BJ (cell line): ENCODE results near the gene ARL17A. TPM values are rescaled to one million over a fixed set of nuclear protein-coding genes. Genes with fewer than 3 reads are reported as not detected.
"Not testable (repeated sequence)": the region's sequence is repeated elsewhere in the genome, so short reads cannot be mapped to it uniquely, and the experiment has no call there.

ENCODE experiments used
- CTCF ChIA-PET: fragments of 350-600 bp; formaldehyde crosslinking; extraction: SDS; loops from one replicate; lab custom pipeline; 2021; ENCODE audit warnings: antibody characterized with exemption, inconsistent platforms; lab: Yijun Ruan, JAX
- POLR2A ChIA-PET: fragments of 300-600 bp; sonication (Branson Sonifier 250); formaldehyde crosslinking; extraction: SDS; loops from one replicate; lab custom pipeline; 2021; ENCODE audit warnings: antibody characterized with exemption; lab: Charles Lee
- DNase-seq: peaks from one replicate; pipeline ENCODE4 v3.0.0-alpha.2; 2011; ENCODE audit warnings: low read depth
- H3K27me3 ChIP-seq: 2 replicates; pipeline ENCODE4 v1.6.0; 2011; ENCODE audit warnings: low read length; ENCODE audit not compliant: control insufficient read depth, insufficient read depth
- H3K36me3 ChIP-seq: 2 replicates; pipeline ENCODE4 v1.5.1; 2011; ENCODE audit warnings: low read length; ENCODE audit not compliant: control insufficient read depth, insufficient read depth
- H3K4me3 ChIP-seq: 2 replicates; pipeline ENCODE4 v1.5.1; 2011; ENCODE audit warnings: low read depth, mild to moderate bottlenecking, control low read depth, low read length
- polyA plus RNA-seq: library from polyadenylated mRNA; depleted of rRNA; stranded (reverse); fragments of >200 nt; gene quantifications from 2 replicates; pipeline ENCODE4 v1.2.3, GENCODE V29; 2011

The ARL17A gene
- polyA plus RNA-seq, 1 experiment: 11.3 TPM

DNA sequence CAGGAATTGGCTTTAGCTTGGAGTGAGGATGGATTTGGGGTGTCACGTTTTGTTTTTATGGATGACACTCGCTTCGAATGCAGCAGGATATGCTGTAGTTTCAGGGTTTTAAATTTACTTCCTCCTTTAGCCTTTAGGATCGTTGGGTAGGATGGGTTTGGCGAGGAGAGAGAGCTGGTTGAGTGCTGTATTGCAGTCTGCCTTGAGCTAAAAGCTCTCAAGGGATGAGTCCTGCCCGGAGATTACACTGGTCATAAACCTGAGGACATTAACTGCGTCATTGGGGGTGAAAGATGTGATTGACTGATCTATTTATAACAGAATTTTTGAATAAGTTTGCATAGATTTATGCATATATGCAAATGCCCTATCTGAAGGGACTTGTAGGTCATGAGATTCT, 11.8 kb upstream of the ARL17A start:
- H3K4me3 ChIP-seq, POLR2A ChIA-PET, DNase-seq, CTCF ChIA-PET, H3K27me3 ChIP-seq, H3K36me3 ChIP-seq: not testable (repeated sequence)

DNA sequence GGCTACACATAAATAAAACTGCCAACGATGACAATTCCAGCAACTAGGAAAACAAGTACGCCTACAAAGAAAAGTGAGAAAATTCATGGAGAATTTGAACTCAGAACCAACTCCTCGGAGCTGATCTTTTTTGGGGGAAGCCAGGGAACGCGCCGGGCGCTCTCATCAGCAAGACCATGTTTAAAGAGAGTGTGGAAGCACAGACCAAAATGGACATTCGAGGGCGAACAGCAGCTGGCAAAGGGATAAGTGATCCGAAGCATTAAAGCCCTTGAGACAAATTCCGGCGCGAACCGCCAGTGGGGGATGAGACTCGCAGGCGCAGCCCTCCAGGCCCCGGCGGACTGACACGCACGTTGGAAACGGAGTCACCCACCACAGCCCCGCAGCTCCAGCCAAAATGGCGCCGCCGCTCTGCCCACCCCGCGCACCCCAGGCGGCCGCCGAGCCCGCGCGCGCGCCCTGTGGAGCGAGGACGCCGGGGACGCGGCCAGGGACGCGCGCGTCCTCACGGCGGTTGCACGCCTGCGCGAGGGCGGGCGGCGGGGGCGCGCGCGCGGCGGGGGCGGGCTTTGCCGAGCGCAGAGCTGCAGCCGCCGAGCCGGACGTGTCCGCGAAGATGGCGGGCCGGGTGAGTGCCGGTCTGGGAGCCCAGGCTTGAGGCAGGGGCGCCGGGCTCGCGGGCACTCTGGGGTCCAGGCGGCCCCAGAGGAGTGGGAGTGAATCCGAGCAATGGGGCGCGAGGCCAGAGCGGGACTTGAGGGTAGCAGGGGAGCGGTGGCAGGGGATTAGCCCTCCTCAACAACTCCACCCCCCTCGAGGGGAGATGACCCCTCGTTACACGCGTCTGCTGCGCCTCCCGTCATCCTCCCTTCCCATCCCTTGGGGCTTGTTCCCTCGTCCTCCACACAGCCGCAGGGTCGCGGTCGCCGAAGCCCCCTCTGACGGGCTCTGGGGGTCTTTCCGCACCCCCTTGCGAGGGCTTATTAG, 11.0 kb upstream of the ARL17A start, which contains the start of gene NSF:
Gene NSF (plus strand): TSS at position 513 of the 990 bp plus-strand sequence. CDS start 107 bp downstream, at position 620.
- H3K4me3 ChIP-seq, CTCF ChIA-PET, DNase-seq, POLR2A ChIA-PET, H3K27me3 ChIP-seq, H3K36me3 ChIP-seq: not testable (repeated sequence)

DNA sequence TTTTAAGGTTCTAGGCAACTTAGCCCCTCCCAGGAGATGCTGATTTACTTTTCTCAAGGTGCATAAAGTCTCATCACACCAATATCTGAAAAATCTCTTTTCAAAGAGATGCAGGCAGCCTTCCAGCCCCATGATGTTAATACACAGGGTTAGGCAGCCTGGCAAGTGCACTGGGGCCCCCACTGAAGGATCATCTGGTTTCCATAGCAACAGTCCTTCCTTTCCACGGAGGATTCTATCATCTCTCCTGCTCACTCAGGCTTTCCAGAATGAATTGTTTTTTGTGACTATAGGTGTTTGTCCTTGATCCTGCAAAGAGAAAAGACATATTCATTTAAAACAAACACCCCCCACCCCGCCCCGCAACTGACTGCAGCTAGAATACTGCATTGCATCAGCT, 6.0 kb upstream of the ARL17A start:
- H3K36me3 ChIP-seq, H3K4me3 ChIP-seq, POLR2A ChIA-PET, CTCF ChIA-PET, H3K27me3 ChIP-seq, DNase-seq: not testable (repeated sequence)

DNA sequence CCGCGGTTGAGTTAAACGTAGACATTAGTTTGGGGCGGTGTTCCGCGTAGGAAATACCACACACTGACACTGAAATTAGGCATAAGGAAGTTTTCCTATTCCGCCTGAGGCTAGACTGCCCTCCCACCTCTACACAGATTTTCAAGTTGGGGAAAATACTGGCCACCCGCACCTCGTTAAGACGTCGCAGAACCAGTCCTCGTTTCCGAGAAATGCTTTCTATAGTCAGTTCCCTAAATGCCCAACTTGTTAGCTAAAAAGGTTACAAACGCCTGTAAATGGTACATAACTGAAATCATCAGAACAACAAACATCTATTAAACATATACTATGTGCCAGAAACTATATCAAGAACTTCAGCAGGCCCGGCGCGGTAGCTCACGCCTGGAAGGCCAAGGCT, 591 bp upstream of the ARL17A start:
- DNase-seq, H3K27me3 ChIP-seq, CTCF ChIA-PET, H3K36me3 ChIP-seq, H3K4me3 ChIP-seq, POLR2A ChIA-PET: not testable (repeated sequence)

DNA sequence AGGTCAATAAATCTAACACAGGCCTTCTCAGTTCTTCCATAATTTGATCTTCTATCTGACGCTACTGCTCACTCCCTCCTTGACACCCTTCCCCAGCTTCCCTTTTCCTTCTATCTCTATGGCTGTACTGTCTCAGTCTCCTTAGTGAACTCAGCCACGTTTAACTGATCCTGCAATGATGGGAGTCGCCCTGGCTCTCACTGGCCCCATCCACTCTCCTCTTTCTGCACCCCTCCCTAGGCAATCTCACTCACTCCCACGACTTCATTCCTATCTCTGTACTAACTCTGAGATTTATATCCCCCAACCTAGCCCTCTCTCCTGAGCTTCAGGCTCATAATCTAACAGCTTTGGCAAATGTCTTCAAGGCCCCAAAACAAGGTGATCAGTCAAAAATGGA, 7.7 kb downstream of the ARL17A start:
- POLR2A ChIA-PET, H3K4me3 ChIP-seq, H3K27me3 ChIP-seq, H3K36me3 ChIP-seq, CTCF ChIA-PET, DNase-seq: not testable (repeated sequence)

DNA sequence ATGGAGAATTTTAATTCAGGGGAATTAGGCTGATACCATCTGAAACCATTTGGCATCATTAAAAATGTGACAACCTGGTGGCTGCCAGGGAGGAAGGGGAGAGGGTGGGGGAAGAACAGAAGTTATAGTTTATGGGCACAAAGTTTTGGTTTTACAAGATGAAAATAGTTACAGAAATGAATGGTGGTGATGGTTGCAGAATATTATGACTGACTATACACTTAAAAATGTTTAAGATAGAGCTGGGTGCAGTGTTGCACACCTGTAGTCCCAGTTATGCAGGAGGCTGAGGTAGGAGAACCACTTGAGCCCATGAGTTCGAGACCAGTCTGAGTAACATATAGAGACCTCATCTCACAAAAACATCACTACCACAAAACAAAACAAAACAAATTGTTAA, 12.5 kb downstream of the ARL17A start:
- DNase-seq, CTCF ChIA-PET, H3K36me3 ChIP-seq: not testable (repeated sequence)

DNA sequence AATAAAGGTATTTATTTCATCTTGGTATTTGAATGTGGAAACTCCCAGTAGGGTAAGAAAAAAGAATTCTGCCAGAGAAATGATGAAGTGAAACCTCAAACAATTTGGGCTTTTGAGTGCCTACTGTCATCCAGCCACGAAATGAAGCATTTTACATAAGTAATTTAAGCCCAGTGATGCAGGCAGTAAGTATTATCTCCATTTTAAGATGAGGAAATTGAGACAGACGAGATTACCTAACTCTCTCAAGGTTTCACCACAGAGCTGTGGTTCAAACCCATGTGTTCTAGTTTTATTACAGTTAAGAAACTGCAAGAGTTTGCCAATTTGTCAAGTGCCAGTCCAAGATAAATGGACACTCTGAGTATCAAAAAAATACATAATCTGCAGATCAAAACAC, 13.2 kb downstream of the ARL17A start:
- H3K27me3 ChIP-seq, POLR2A ChIA-PET, DNase-seq, H3K4me3 ChIP-seq, CTCF ChIA-PET, H3K36me3 ChIP-seq: not testable (repeated sequence)

More for the DNA sequence above, 12.5 kb downstream of the ARL17A start:
- H3K27me3 ChIP-seq, POLR2A ChIA-PET, H3K4me3 ChIP-seq: not testable (repeated sequence)

DNA sequence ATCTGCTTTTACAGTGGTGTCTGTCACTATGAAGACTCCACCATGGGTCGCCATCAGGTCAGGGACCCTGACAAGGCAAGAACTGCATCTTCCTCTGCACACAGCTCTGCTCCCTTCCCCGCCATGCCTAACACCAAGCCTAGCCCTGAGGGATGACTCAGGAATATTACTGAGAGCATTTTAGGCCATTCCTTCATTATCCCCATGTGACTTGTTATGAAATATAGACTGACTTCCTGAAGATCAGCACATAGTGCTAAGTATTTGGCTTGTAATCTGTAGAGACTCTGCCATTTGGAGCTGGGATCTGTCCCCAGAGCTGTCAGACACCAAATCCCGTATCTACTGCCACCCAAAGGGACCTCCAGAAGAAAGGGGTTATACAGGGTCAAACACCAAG, 19.4 kb downstream of the ARL17A start:
- H3K27me3 ChIP-seq, POLR2A ChIA-PET, H3K36me3 ChIP-seq, DNase-seq, CTCF ChIA-PET, H3K4me3 ChIP-seq: not testable (repeated sequence)

DNA sequence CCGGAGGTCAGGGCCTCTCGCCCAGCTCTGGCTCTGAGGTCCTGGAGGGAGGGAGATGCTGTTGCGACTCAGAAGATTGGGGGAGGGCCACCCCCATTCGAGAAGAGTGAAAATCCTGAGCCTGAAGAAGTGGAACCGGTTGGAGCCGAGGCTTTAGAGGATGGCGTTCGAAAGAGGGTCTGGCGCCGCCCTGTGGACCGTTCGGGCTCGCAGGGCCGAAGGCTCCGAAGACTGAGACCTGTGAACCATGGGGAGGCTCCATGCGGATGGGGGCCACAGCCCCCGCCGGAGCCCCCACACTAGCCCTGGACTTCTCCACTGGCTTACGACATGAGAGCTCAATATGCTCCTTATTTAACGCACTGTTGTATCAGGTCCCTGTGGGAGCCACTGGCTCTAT, 20.3 kb downstream of the ARL17A start:
- DNase-seq, H3K4me3 ChIP-seq, CTCF ChIA-PET: not testable (repeated sequence)

DNA sequence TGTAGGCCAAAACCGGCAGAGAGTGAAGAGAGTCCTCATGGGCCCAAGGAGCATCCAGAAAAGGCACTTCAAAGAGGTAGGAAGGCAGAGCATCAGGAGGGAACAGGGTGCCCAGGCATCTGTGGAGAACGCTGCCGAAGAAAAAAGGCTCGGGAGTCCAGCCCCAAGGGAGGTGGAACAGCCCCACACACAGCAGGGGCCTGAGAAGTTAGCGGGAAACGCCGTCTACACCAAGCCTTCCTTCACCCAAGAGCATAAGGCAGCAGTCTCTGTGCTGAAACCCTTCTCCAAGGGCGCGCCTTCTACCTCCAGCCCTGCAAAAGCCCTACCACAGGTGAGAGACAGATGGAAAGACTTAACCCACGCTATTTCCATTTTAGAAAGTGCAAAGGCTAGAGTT, 30.9 kb downstream of the ARL17A start:
- POLR2A ChIA-PET: not testable (repeated sequence)

More for the DNA sequence above, 20.3 kb downstream of the ARL17A start:
- H3K27me3 ChIP-seq, H3K36me3 ChIP-seq, POLR2A ChIA-PET: not testable (repeated sequence)

DNA sequence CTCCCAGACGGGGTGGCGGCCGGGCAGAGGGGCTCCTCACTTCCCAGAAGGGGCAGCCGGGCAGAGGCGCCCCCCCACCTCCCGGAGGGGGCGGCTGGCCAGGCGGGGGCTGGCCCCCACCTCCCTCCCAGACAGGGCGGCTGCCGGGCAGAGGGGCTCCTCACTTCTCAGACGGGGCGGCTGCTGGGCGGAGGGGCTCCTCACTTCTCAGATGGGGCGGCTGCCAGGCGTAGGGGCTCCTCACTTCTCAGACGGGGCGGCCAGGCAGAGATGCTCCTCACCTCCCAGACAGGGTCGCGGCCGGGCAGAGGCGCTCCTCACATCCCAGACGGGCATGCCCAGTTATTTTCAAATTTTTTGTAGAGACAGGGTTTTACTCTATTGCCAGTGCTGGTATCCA, 44.8 kb downstream of the ARL17A start:
- POLR2A ChIA-PET, H3K36me3 ChIP-seq, CTCF ChIA-PET, DNase-seq, H3K27me3 ChIP-seq, H3K4me3 ChIP-seq: not testable (repeated sequence)

More for the DNA sequence above, 30.9 kb downstream of the ARL17A start:
- CTCF ChIA-PET, H3K27me3 ChIP-seq, H3K4me3 ChIP-seq, DNase-seq, H3K36me3 ChIP-seq: not testable (repeated sequence)

DNA sequence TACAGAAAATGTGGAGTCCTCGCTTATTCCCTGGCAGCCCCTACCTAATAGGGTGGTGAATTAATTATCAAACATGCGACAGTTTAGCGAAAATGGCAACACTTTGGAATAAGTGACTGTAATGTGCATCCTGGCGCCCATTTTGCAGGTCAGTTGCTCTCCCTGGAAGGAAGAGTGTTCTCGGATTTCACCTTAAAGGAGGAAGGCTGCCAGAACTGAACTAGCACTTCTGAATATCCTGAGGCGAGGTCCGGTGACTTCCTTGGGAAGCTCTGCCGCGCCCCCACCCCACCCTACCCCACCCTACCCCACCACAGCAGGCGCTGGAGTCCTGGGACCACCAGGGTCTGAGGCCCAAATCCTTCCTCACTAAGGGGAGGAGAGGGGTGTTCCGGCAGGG, 67.3 kb downstream of the ARL17A start, which contains the start of gene LRRC37A2:
Gene LRRC37A2 (plus strand): TSS at position 301 of the 400 bp plus-strand sequence. CDS start 245 bp downstream, outside the sequence.
- CTCF ChIA-PET, DNase-seq, POLR2A ChIA-PET, H3K4me3 ChIP-seq, H3K36me3 ChIP-seq, H3K27me3 ChIP-seq: not testable (repeated sequence)

DNA sequence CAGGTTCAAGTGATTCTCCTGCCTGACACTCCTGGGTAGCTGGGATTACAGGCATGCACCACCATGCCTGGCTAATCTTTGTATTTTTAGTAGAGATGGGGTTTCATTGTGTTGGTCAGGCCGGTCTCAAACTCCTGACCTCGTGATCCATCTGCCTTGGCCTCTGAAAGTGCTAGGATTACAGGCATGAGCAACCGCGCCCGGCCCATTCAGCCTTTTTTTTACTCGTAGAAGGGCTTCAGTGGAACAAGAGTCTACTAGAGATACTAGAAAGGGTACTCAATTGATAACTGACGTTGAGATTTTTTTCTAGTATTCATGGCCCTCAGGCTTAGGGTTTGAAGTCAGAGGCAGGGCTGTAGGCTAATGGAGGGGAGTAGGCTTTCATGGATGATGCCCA, 73.6 kb downstream of the ARL17A start:
- CTCF ChIA-PET, H3K4me3 ChIP-seq, H3K27me3 ChIP-seq, POLR2A ChIA-PET, H3K36me3 ChIP-seq, DNase-seq: not testable (repeated sequence)
